IMR-90 (cell line): ENCODE results near the gene SV2C. TPM values are rescaled to one million over a fixed set of nuclear protein-coding genes. Genes with fewer than 3 reads are reported as not detected.

ENCODE experiments used
- ATAC-seq: fragments of 200-7000 bp; cut with Tn5 transposase; 2 replicates; pipeline ENCODE4 v1.9.1; 2020; ENCODE audit warnings: low read depth, mild to moderate bottlenecking, moderate library complexity
- BruUV-seq: library from RNA; stranded (reverse); fragments of 400-500 nt; replicated peaks from 2 replicates; lab custom pipeline; 2021; lab: Mats Ljungman, UMichigan
- CTCF ChIA-PET: fragments of 300-600 bp; formaldehyde crosslinking; extraction: SDS; loops from one replicate; lab custom pipeline; 2021; ENCODE audit warnings: antibody characterized with exemption; lab: Yijun Ruan, JAX
- POLR2A ChIA-PET: fragments of 300-600 bp; sonication (Branson Sonifier 250); formaldehyde crosslinking; loops from one replicate; lab custom pipeline; 2022; ENCODE audit warnings: antibody characterized with exemption; ENCODE audit not compliant: unreplicated experiment; lab: Charles Lee
- DNase-seq: peaks from one replicate; pipeline ENCODE4 v3.0.0; 2013
- H2AFZ ChIP-seq: replicated peaks from 2 replicates; pipeline ENCODE3; 2013; ENCODE audit warnings: low read length, mild to moderate bottlenecking; ENCODE audit not compliant: poor library complexity
- H2AK5ac ChIP-seq: 2 replicates; pipeline ENCODE4 v1.6.1; 2013; ENCODE audit warnings: low read depth, low read length, inconsistent platforms
- H2AK9ac ChIP-seq: replicated peaks from 2 replicates; pipeline ENCODE3; 2013; ENCODE audit warnings: mild to moderate bottlenecking, low read depth, low read length, moderate library complexity; ENCODE audit not compliant: poor library complexity
- H2BK120ac ChIP-seq: 2 replicates; pipeline ENCODE4 v1.6.1; 2013; ENCODE audit warnings: low read depth, low read length, inconsistent platforms
- H2BK15ac ChIP-seq: 3 replicates; pipeline ENCODE4 v1.6.1; 2013; ENCODE audit warnings: low read depth, low read length, inconsistent platforms
- H2BK20ac ChIP-seq: 2 replicates; pipeline ENCODE4 v1.6.1; 2013; ENCODE audit warnings: low read depth, mild to moderate bottlenecking, inconsistent platforms, low read length, moderate library complexity
- H2BK5ac ChIP-seq: 2 replicates; pipeline ENCODE4 v1.6.1; 2013; ENCODE audit warnings: mild to moderate bottlenecking, low read depth, low read length, inconsistent platforms; ENCODE audit not compliant: poor library complexity, severe bottlenecking
- H3K14ac ChIP-seq: replicated peaks from 2 replicates; pipeline ENCODE4 v1.6.1; 2013; ENCODE audit warnings: low read depth, low read length, inconsistent platforms
- H3K18ac ChIP-seq: 2 replicates; pipeline ENCODE4 v1.6.1; 2013; ENCODE audit warnings: low read depth, low read length, control low read depth
- H3K23ac ChIP-seq: 2 replicates; pipeline ENCODE4 v1.6.1; 2013; ENCODE audit warnings: low read depth, low read length, inconsistent platforms
- H3K27ac ChIP-seq: 2 replicates; pipeline ENCODE4 v1.5.1; 2013; ENCODE audit warnings: mild to moderate bottlenecking, control low read depth, low read length; ENCODE audit not compliant: insufficient read depth
- H3K27me3 ChIP-seq: 2 replicates; pipeline ENCODE4 v1.6.1; 2013; ENCODE audit warnings: low read length; ENCODE audit not compliant: control insufficient read depth, insufficient read depth
- H3K36me3 ChIP-seq: 2 replicates; pipeline ENCODE4 v1.6.1; 2013; ENCODE audit warnings: low read length, mixed read lengths; ENCODE audit not compliant: control insufficient read depth, insufficient read depth
- H3K4ac ChIP-seq: 2 replicates; pipeline ENCODE4 v1.6.1; 2013; ENCODE audit warnings: low read depth, low read length, inconsistent platforms
- H3K4me1 ChIP-seq: 2 replicates; pipeline ENCODE4 v1.6.1; 2013; ENCODE audit warnings: low read length, mixed read lengths; ENCODE audit not compliant: control insufficient read depth, insufficient read depth
- H3K4me2 ChIP-seq: 2 replicates; pipeline ENCODE4 v1.6.1; 2013; ENCODE audit warnings: low read depth, mild to moderate bottlenecking, control low read depth, low read length, moderate library complexity
- H3K4me3 ChIP-seq: 2 replicates; pipeline ENCODE4 v1.5.1; 2013; ENCODE audit warnings: low read depth, mild to moderate bottlenecking, control low read depth, low read length, moderate library complexity; ENCODE audit not compliant: insufficient read depth
- H3K56ac ChIP-seq: 2 replicates; pipeline ENCODE4 v1.6.1; 2013; ENCODE audit warnings: low read length, inconsistent platforms; ENCODE audit not compliant: insufficient read depth; ENCODE audit errors: extremely low read depth
- H3K79me1 ChIP-seq, 2 experiments: 2 replicates each; pipeline ENCODE4 v1.6.1; 2013; ENCODE audit warnings: low read length in 2 of 2, inconsistent platforms in 1 of 2, low read depth in 1 of 2
- H3K9ac ChIP-seq: 2 replicates; pipeline ENCODE4 v1.6.1; 2013; ENCODE audit warnings: low read depth, low read length, control low read depth
- H3K9me1 ChIP-seq: 2 replicates; pipeline ENCODE4 v1.6.1; 2013; ENCODE audit warnings: low read length, inconsistent platforms; ENCODE audit not compliant: insufficient read depth
- H3K9me3 ChIP-seq: 2 replicates; pipeline ENCODE4 v1.6.1; 2013; ENCODE audit warnings: low read length; ENCODE audit not compliant: control insufficient read depth, insufficient read depth
- H4K20me1 ChIP-seq: 2 replicates; pipeline ENCODE4 v1.6.1; 2013; ENCODE audit warnings: low read length, inconsistent platforms; ENCODE audit not compliant: insufficient read depth
- H4K5ac ChIP-seq: 2 replicates; pipeline ENCODE4 v1.6.1; 2013; ENCODE audit warnings: mild to moderate bottlenecking, low read depth, low read length, control low read depth
- H4K8ac ChIP-seq, 2 experiments: 2 replicates each; pipeline ENCODE4 v1.6.1; 2013; ENCODE audit warnings: low read depth in 2 of 2, low read length in 2 of 2, control low read depth in 1 of 2, inconsistent platforms in 1 of 2
- H4K91ac ChIP-seq: 2 replicates; pipeline ENCODE4 v1.6.1; 2013; ENCODE audit warnings: low read depth, low read length, inconsistent platforms; ENCODE audit not compliant: insufficient read depth
- BHLHE40 ChIP-seq: fragments of 150-350 bp; IDR thresholded peaks from 2 replicates; pipeline ENCODE4 v1.6.1; 2016; ENCODE audit warnings: mild to moderate bottlenecking, low read depth, low read length
- CEBPB ChIP-seq: IDR thresholded peaks from 2 replicates; pipeline ENCODE4 v1.6.1; 2012; ENCODE audit warnings: low read depth, low read length, improper control_type of control experiment
- ELK1 ChIP-seq: fragments of 150-350 bp; IDR thresholded peaks from 2 replicates; pipeline ENCODE4 v1.6.1; 2016; ENCODE audit warnings: low read depth, mild to moderate bottlenecking, low read length, moderate library complexity, borderline replicate concordance
- FOS ChIP-seq: fragments of 150-350 bp; IDR thresholded peaks from 2 replicates; pipeline ENCODE4 v1.6.1; 2016; ENCODE audit warnings: low read depth, low read length
- MAFK ChIP-seq: IDR thresholded peaks from 2 replicates; pipeline ENCODE4 v1.6.1; 2012; ENCODE audit warnings: low read depth, low read length, improper control_type of control experiment
- NFE2L2 ChIP-seq: fragments of 150-350 bp; IDR thresholded peaks from 2 replicates; pipeline ENCODE4 v1.6.1; 2016; ENCODE audit warnings: low read depth, mild to moderate bottlenecking, low read length
- RAD21 ChIP-seq: IDR thresholded peaks from 2 replicates; pipeline ENCODE4 v1.6.1; 2012; ENCODE audit warnings: low read length, improper control_type of control experiment
- RFX5 ChIP-seq: IDR thresholded peaks from 2 replicates; pipeline ENCODE4 v1.8.0; 2012; ENCODE audit warnings: low read depth, mild to moderate bottlenecking, low read length, moderate library complexity
- SMC3 ChIP-seq: fragments of 150-350 bp; IDR thresholded peaks from 2 replicates; pipeline ENCODE4 v1.6.1; 2016; ENCODE audit warnings: low read depth, mild to moderate bottlenecking, antibody characterized with exemption, low read length, moderate library complexity
- WGBS, 2 experiments: methylation state at CpG; one replicate each; pipeline versions ENCODE4 v1.1.5 to v1.1.7; 2013; ENCODE audit warnings: missing lambda C conversion rate in 2 of 2; ENCODE audit not compliant: insufficient read length in 1 of 2; ENCODE audit errors: extremely low coverage in 2 of 2; 5-methylcytosine and 5-hydroxymethylcytosine counted together
- dilution Hi-C: fragments of 300-500 bp; cut with HindIII; formaldehyde crosslinking; loops from one replicate; pipeline ENCODE4 v1.14.3; 2018; ENCODE audit warnings: low sequenced_read_pairs; ENCODE audit not compliant: unreplicated experiment
- in situ Hi-C: fragments of 300-500 bp; cut with MboI; formaldehyde crosslinking; loops from 3 replicates; pipeline ENCODE4 v1.14.3; 2019; ENCODE audit warnings: low sequenced_read_pairs, inconsistent platforms, mixed read lengths
- intact Hi-C: fragments of 100-400 bp; cut with micrococcal nuclease; formaldehyde crosslinking; loops from 2 replicates; pipeline ENCODE4 v1.10.0; 2022
- polyA plus RNA-seq, 3 experiments: library from polyadenylated mRNA; depleted of rRNA; stranded (reverse); fragments of >200 nt; gene quantifications; 2 replicates each; pipeline ENCODE4 v1.2.3, GENCODE V29; 2012; ENCODE audit warnings: low replicate concordance in 1 of 3
- total RNA-seq: library from RNA; depleted of rRNA; stranded (reverse); fragments of >200 nt; gene quantifications from 2 replicates; pipeline ENCODE4 v1.2.3, GENCODE V29; 2012

The SV2C gene
- total and polyA plus RNA-seq, 2 of the 4 experiments (the other 2 are of a cell fraction): not detected

- H4K8ac ChIP-seq: peak overlapping the region in 1 of 2 experiments; percentile 44; a peak in 2 of 4 replicates
- intact Hi-C loops: no loop called here
- H3K4me3 ChIP-seq: no peak overlapping the region
- CTCF ChIA-PET: interaction anchor here (0.6 to 0.7 kb wide), 2 partner anchors 21 to 1137 kb away, joined by 3 to 4 read pairs; no protein-coding TSS in a partner anchor
- peak overlapping the region; percentile 14 for H3K18ac ChIP-seq
- H2AK9ac ChIP-seq: peak overlapping the region; percentile 82
- no TSS peak for BruUV-seq
- DNase-seq (peak; percentile 95), ATAC-seq (peak; percentile 97)
- peak overlapping the region; percentile 92; the same call in 1 of the 2 replicates for H2AK5ac ChIP-seq
- peak overlapping the region; percentile 86 for H2BK20ac ChIP-seq
- WGBS, 2 experiments: 3% methylated on average over 5 of the region's 11 CpGs; no CpG with 5 or more reads in 1 of the 2 experiments
- H4K20me1 ChIP-seq: no peaks in the 10 kb centered on the region
- H3K27me3 ChIP-seq: peaks cover 2% of the 10 kb centered on the region; the same call in 1 of the 2 replicates
- H2AFZ ChIP-seq: peak overlapping the region; percentile 76
- in situ Hi-C loops: no loop called here
- peak overlapping the region; percentile 76 for H2BK120ac ChIP-seq
- no peak overlapping the region for H3K9ac ChIP-seq
- H3K4me2 ChIP-seq: peak overlapping the region; percentile 23
- H3K4me1 ChIP-seq: peaks cover 8% of the 10 kb centered on the region
- no peak overlapping the region for H3K56ac ChIP-seq
- POLR2A ChIA-PET: no interaction called here
- no peaks in the 10 kb centered on the region for H3K36me3 ChIP-seq
- peak overlapping the region; percentile 87 for H2BK15ac ChIP-seq
- no peak overlapping the region for H4K5ac ChIP-seq
- H4K91ac ChIP-seq: peak overlapping the region; percentile 78
- H3K23ac ChIP-seq: no peak overlapping the region
- H3K9me1 ChIP-seq: peaks cover 4% of the 10 kb centered on the region
- dilution Hi-C loops: no loop called here
- TF ChIP-seq FOS: peak; percentile 100
- TF ChIP-seq CEBPB: no peak
- peak; percentile 72; the same call in 1 of the 2 replicates for TF ChIP-seq BHLHE40
- TF ChIP-seq RFX5: no peak
- TF ChIP-seq ELK1: no peak
- no peak for TF ChIP-seq SMC3
- peak; percentile 97 for TF ChIP-seq MAFK
- no peak for TF ChIP-seq RAD21
- peak; percentile 100 for TF ChIP-seq NFE2L2
- H3K79me1 ChIP-seq: no peaks in the 10 kb centered on the region
- H3K14ac ChIP-seq: peak overlapping the region; percentile 16; the same call in 1 of the 2 replicates
- H3K4ac ChIP-seq: peak overlapping the region; percentile 63
- peak overlapping the region; percentile 56; the same call in 1 of the 2 replicates for H3K27ac ChIP-seq
- H3K9me3 ChIP-seq: no peaks in the 10 kb centered on the region
- peak overlapping the region; percentile 27 for H2BK5ac ChIP-seq
These were observed 289.3 kb downstream of the SV2C start for GRCh38 chr5:76372323-76373054.
